B cell (primary cell): ENCODE results near the gene MICU1. TPM values are rescaled to one million over a fixed set of nuclear protein-coding genes. Genes with fewer than 3 reads are reported as not detected.

Experiments
- ATAC-seq: fragments of 200-7000 bp; cut with Tn5 transposase; one replicate; pipeline ENCODE4 v1.10.0; 2021; ENCODE audit warnings: low read depth, mild to moderate bottlenecking, moderate number of reproducible peaks, moderate library complexity
- CTCF ChIA-PET: fragments of 350-600 bp; sonication (Branson Sonifier 250); formaldehyde crosslinking; loops from one replicate; lab custom pipeline; 2021; ENCODE audit warnings: antibody characterized with exemption, inconsistent platforms; lab: Charles Lee
- POLR2A ChIA-PET: fragments of 350-600 bp; sonication (Branson Sonifier 250); formaldehyde crosslinking; loops from one replicate; lab custom pipeline; 2021; ENCODE audit warnings: antibody characterized with exemption; lab: Charles Lee
- DNase-seq: peaks from one replicate; pipeline ENCODE4 v3.0.0; 2013
- H2AFZ ChIP-seq: 2 replicates; pipeline ENCODE4 v1.6.1; 2012; ENCODE audit warnings: mild to moderate bottlenecking, low read depth, low read length; ENCODE audit not compliant: insufficient read depth, poor library complexity, severe bottlenecking
- H3K27ac ChIP-seq, 2 donors: 1 replicate in 1 of 2; 2 replicates in 1 of 2; pipeline ENCODE4 v1.5.1; 2012 to 2013; ENCODE audit warnings: low read length in 2 of 2, mild to moderate bottlenecking in 2 of 2, moderate library complexity in 1 of 2
- H3K27me3 ChIP-seq, 4 experiments: fragments of 200-600 bp in 1 of 4; sonication (generic) in 1 of 4; replicated peaks in 1 of 4; 1 replicate in 2 of 4; 2 replicates in 2 of 4; pipeline versions ENCODE4 v1.6.1 to v1.7.0; 2013 to 2016; ENCODE audit warnings: low read length in 3 of 4, mild to moderate bottlenecking in 2 of 4, mixed read lengths in 1 of 4, moderate library complexity in 1 of 4; ENCODE audit not compliant: insufficient read depth in 4 of 4, control insufficient read depth in 3 of 4; ENCODE audit errors: control extremely low read depth in 1 of 4
- H3K36me3 ChIP-seq, 2 experiments: replicated peaks in 1 of 2; 1 replicate in 1 of 2; 2 replicates in 1 of 2; pipeline versions ENCODE4 v1.6.1 to v1.7.1; 2013; ENCODE audit warnings: low read length in 1 of 2; ENCODE audit not compliant: insufficient read depth in 2 of 2, control insufficient read depth in 1 of 2; ENCODE audit errors: control extremely low read depth in 1 of 2, extremely low read depth in 1 of 2
- H3K4me1 ChIP-seq, 2 donors: fragments of 200-600 bp in 1 of 2; sonication (generic) in 1 of 2; 1 replicate in 1 of 2; 2 replicates in 1 of 2; pipeline versions ENCODE4 v1.5.1 to v1.6.1; 2013 to 2017; ENCODE audit warnings: low read length in 2 of 2; ENCODE audit not compliant: control insufficient read depth in 2 of 2, insufficient read depth in 2 of 2
- H3K4me2 ChIP-seq: replicated peaks from 2 replicates; pipeline ENCODE3; 2012; ENCODE audit warnings: mild to moderate bottlenecking, low read depth, low read length; ENCODE audit not compliant: poor library complexity, severe bottlenecking
- H3K4me3 ChIP-seq, 5 experiments: fragments of 200-600 bp in 1 of 5; sonication (generic) in 1 of 5; 1 replicate in 3 of 5; 2 replicates in 2 of 5; pipeline versions ENCODE4 v1.5.1 to v1.7.0; 2011 to 2016; ENCODE audit warnings: low read length in 4 of 5, mild to moderate bottlenecking in 4 of 5, low read depth in 2 of 5, control low read depth in 1 of 5, moderate library complexity in 1 of 5; ENCODE audit not compliant: insufficient read depth in 1 of 5; ENCODE audit errors: control extremely low read depth in 1 of 5, extremely low read depth in 1 of 5
- H3K79me2 ChIP-seq: fragments of 200-600 bp; sonication (generic); one replicate; pipeline ENCODE4 v1.6.0; 2016; ENCODE audit warnings: low read length; ENCODE audit not compliant: control insufficient read depth, insufficient read depth
- H3K9ac ChIP-seq: fragments of 200-600 bp; sonication (generic); 2 replicates; pipeline ENCODE4 v1.6.1; 2017; ENCODE audit warnings: mild to moderate bottlenecking, low read length, moderate library complexity
- H3K9me3 ChIP-seq, 3 donors: one replicate each; pipeline versions ENCODE4 v1.6.1 to v1.7.1; 2013; ENCODE audit warnings: low read length in 2 of 3; ENCODE audit not compliant: control insufficient read depth in 2 of 3, insufficient read depth in 1 of 3; ENCODE audit errors: control extremely low read depth in 1 of 3
- H4K20me1 ChIP-seq: 2 replicates; pipeline ENCODE4 v1.6.0; 2012; ENCODE audit warnings: mild to moderate bottlenecking, low read length; ENCODE audit not compliant: insufficient read depth, control insufficient read depth, poor library complexity, severe bottlenecking
- H3K27ac Mint-ChIP-seq: one replicate; pipeline ENCODE4 v1.8.0; 2021; ENCODE audit warnings: mixed read lengths
- H3K27me3 Mint-ChIP-seq: one replicate; pipeline ENCODE4 v1.8.0; 2021; ENCODE audit warnings: mixed read lengths
- H3K4me1 Mint-ChIP-seq: one replicate; pipeline ENCODE4 v1.8.0; 2021; ENCODE audit warnings: mixed read lengths
- H3K4me3 Mint-ChIP-seq: one replicate; pipeline ENCODE4 v1.8.0; 2021; ENCODE audit warnings: mixed read lengths
- H3K9me3 Mint-ChIP-seq: one replicate; pipeline ENCODE4 v1.8.0; 2022; ENCODE audit warnings: mixed read lengths; ENCODE audit not compliant: insufficient read depth
- EZH2 ChIP-seq: IDR thresholded peaks from 2 replicates; pipeline ENCODE4 v1.6.1; 2012; ENCODE audit warnings: borderline replicate concordance, low read depth, mild to moderate bottlenecking, moderate library complexity, low read length; ENCODE audit not compliant: insufficient read depth, poor library complexity, severe bottlenecking
- WGBS: methylation state at CpG from one replicate; pipeline ENCODE4 v1.1.5; 2013; ENCODE audit warnings: missing lambda C conversion rate; ENCODE audit not compliant: insufficient coverage; 5-methylcytosine and 5-hydroxymethylcytosine counted together
- intact Hi-C: fragments of 100-400 bp; cut with micrococcal nuclease; formaldehyde crosslinking; loops from one replicate; pipeline ENCODE4 v1.10.0; 2022
- polyA plus RNA-seq: library from polyadenylated mRNA; depleted of rRNA; stranded (reverse); fragments of >200 nt; gene quantifications from 2 replicates; pipeline ENCODE4 v1.2.3, GENCODE V29; 2012
- total RNA-seq, 2 donors: library from RNA; stranded (reverse); fragments of 120-200 nt in 1 of 2; gene quantifications; 1 replicate in 1 of 2; 2 replicates in 1 of 2; pipeline versions ENCODE4 v1.2.3 to v1.2.4, GENCODE V29; 2013 to 2022
- TF ChIP-seq, protein P1 (sequence below): fragments of 200-600 bp; IDR thresholded peaks from one replicate; pipeline ENCODE4 v1.8.0; 2022; ENCODE audit warnings: antibody characterized with exemption, mild to moderate bottlenecking

Gene MICU1
- total and polyA plus RNA-seq, 2 donors (not counting 1 experiment from before 2014, with no cell fraction given) = 12.0 to 34.7 TPM

DNA sequence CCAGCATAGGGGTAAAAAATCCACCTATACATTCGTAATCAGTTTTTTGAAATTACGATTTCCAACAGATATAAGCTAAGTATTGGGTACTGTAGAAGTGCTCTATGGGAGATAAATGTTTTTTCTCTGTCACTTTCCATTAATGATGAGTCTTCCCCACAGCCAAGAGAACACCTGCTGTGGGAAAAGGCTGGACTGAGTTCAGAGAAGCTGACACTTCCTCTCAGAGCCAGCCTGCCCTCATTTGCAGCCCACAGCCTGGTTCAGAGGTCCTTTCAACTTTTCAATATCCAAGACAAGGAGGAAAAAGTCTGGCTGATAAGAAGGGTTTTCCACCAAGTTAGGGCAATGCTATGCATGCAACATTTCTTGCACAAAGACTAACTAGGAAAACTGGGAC is 206.6 kb downstream of the MICU1 start:
- Mint-ChIP-seq H3K27me3 (no peaks in the 10 kb centered on the region), H3K9me3 (peaks cover 2% of the 10 kb centered on the region), H3K4me1 (no peaks in the 10 kb centered on the region), H3K4me3 (no peak overlapping the region), H3K27ac (no peak overlapping the region)
- intact Hi-C loops = no loop called here
- ChIA-PET CTCF (no interaction called here), POLR2A (no interaction called here)
- Histone ChIP-seq H4K20me1 (no peaks in the 10 kb centered on the region), H3K27ac (no peak overlapping the region), H3K4me3 (no peak overlapping the region), H3K4me2 (no peak overlapping the region), H3K9me3 (no peaks in the 10 kb centered on the region), H3K27me3 (no peaks in the 10 kb centered on the region), H3K36me3 (peaks cover 7 to 17% of the 10 kb centered on the region in 2 experiments), H3K4me1 (no peaks in the 10 kb centered on the region), H3K79me2 (no peaks in the 10 kb centered on the region), H2AFZ (no peak overlapping the region), H3K9ac (no peak overlapping the region)
- TF ChIP-seq, protein P1, sequence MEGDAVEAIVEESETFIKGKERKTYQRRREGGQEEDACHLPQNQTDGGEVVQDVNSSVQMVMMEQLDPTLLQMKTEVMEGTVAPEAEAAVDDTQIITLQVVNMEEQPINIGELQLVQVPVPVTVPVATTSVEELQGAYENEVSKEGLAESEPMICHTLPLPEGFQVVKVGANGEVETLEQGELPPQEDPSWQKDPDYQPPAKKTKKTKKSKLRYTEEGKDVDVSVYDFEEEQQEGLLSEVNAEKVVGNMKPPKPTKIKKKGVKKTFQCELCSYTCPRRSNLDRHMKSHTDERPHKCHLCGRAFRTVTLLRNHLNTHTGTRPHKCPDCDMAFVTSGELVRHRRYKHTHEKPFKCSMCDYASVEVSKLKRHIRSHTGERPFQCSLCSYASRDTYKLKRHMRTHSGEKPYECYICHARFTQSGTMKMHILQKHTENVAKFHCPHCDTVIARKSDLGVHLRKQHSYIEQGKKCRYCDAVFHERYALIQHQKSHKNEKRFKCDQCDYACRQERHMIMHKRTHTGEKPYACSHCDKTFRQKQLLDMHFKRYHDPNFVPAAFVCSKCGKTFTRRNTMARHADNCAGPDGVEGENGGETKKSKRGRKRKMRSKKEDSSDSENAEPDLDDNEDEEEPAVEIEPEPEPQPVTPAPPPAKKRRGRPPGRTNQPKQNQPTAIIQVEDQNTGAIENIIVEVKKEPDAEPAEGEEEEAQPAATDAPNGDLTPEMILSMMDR = no peak
- no peak for TF ChIP-seq EZH2
- ATAC-seq (no peak), DNase-seq (no peak)
- WGBS = no CpG with 5 or more reads among the region's 2 CpGs

DNA sequence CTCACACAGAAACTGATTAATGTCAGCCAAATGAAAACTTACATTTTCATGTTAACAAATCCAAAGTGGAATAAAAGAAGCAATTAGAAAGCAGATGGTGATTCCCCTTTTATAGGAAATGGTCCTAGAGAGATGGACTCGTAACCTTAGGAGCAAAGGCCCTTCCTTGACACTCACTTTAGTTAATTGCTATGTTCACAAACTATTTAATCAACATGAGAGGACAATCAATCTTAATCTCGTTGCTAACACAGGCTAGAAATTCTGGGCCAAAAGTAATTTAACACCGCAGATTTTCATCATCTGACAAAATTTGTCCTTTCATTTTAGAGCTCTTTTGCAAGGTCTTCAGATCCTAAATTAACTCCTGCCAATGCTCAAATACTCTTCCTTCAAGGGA is 207.2 kb downstream of the MICU1 start:
- CTCF ChIA-PET = no interaction called here
- H3K27me3 Mint-ChIP-seq = no peaks in the 10 kb centered on the region
- Histone ChIP-seq H3K9me3 (peaks cover 0 to 3% (median 0%) of the 10 kb centered on the region in 3 donors), H3K36me3 (peaks cover 7 to 17% of the 10 kb centered on the region in 2 experiments), H3K79me2 (no peaks in the 10 kb centered on the region), H3K9ac (no peak overlapping the region), H3K4me2 (no peak overlapping the region), H4K20me1 (no peaks in the 10 kb centered on the region), H3K4me3 (no peak overlapping the region), H2AFZ (no peak overlapping the region), H3K27ac (no peak overlapping the region), H3K4me1 (no peaks in the 10 kb centered on the region), H3K27me3 (no peaks in the 10 kb centered on the region)
- DNase-seq (no peak), ATAC-seq (no peak)
- no peak overlapping the region for H3K27ac Mint-ChIP-seq
- POLR2A ChIA-PET = no interaction called here
- intact Hi-C loops = no loop called here
- no peak overlapping the region for H3K4me3 Mint-ChIP-seq
- TF ChIP-seq, protein P1 = no peak
- TF ChIP-seq EZH2 = no peak
- no peaks in the 10 kb centered on the region for H3K4me1 Mint-ChIP-seq
- peaks cover 2% of the 10 kb centered on the region for H3K9me3 Mint-ChIP-seq
- WGBS = 77% methylated on average over 3 of the region's 3 CpGs
